ENCODE data around the gene FCN1. TPM values are rescaled to one million over a fixed set of nuclear protein-coding genes. Genes with fewer than 3 reads are reported as not detected.

The FCN1 gene
- polyA plus RNA-seq, 3 donors: 2,884 to 7,680 (median 6,268) TPM

DNA sequence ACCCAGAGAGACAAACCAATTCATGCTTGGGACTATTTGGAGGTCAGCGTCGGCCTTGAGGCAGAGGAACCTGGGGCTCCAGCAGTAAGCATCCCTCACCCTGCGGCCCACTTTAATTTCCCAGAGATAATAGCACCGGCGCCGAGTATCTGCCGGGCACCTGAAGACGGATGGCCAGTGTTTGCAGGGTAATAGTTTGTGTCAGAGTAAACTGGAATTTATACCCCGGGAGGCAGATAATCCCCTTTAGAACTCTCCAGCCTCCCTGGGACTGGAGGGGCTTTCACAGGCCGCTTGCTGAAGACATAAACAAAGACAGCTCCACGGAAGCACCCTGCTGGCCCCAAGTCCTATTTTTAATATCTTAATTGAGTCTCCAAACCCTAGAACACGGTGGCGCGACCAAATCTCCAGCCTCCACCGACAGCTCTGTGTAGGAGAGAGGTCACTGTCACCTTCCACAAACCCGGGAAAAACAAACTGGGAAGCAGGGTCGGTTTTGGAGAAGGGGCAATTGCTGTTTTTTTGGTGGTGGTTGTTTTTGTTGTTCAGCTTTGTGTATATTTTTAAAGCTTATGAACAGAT is 17.4 kb upstream of the FCN1 start:
- H3K27me3 Mint-ChIP-seq (ENCODE audit: low read depth in 3 of 3): peaks cover 4 to 9% (median 8%) of the 10 kb centered on the region in 3 donors
- H3K9me3 ChIP-seq (replicated peaks in 1 of 2; ENCODE audit: control insufficient read depth in 1 of 2, insufficient read depth in 1 of 2, low read length in 2 of 2): no peaks in the 10 kb centered on the region
- intact Hi-C loops (cut with micrococcal nuclease): loop anchor here (5.0 to 10.0 kb wide), 2 partner anchors 33 to 880 kb away; no protein-coding TSS in a partner anchor
- H2AFZ ChIP-seq (ENCODE audit: insufficient read depth, low read depth, low read length, poor library complexity, severe bottlenecking): no peak overlapping the region
- H3K4me3 ChIP-seq (replicated peaks in 1 of 3; ENCODE audit: low read depth in 2 of 3, low read length in 3 of 3): peak overlapping the region in 1 of 3 experiments; percentile 43
- no peaks in the 10 kb centered on the region for H4K20me1 ChIP-seq (ENCODE audit: insufficient read depth, low read length)
- DNase-seq: no peak
- H3K4me2 ChIP-seq (replicated peaks; ENCODE audit: extremely low read depth, low read length, poor library complexity, severe bottlenecking): peak overlapping the region; percentile 48
- no peaks in the 10 kb centered on the region for H3K27me3 ChIP-seq (ENCODE audit: control insufficient read depth in 2 of 2, insufficient read depth in 2 of 2, low read length in 2 of 2)
- no peak overlapping the region for H3K9ac ChIP-seq (ENCODE audit: insufficient read depth, low read length, poor library complexity, severe bottlenecking)
- peaks cover 0 to 10% (median 3%) of the 10 kb centered on the region in 7 donors for H3K9me3 Mint-ChIP-seq
- peak overlapping the region; percentile 62 to 78 for H3K4me3 Mint-ChIP-seq
- TF ChIP-seq, protein P1, sequence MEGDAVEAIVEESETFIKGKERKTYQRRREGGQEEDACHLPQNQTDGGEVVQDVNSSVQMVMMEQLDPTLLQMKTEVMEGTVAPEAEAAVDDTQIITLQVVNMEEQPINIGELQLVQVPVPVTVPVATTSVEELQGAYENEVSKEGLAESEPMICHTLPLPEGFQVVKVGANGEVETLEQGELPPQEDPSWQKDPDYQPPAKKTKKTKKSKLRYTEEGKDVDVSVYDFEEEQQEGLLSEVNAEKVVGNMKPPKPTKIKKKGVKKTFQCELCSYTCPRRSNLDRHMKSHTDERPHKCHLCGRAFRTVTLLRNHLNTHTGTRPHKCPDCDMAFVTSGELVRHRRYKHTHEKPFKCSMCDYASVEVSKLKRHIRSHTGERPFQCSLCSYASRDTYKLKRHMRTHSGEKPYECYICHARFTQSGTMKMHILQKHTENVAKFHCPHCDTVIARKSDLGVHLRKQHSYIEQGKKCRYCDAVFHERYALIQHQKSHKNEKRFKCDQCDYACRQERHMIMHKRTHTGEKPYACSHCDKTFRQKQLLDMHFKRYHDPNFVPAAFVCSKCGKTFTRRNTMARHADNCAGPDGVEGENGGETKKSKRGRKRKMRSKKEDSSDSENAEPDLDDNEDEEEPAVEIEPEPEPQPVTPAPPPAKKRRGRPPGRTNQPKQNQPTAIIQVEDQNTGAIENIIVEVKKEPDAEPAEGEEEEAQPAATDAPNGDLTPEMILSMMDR (IDR thresholded peaks at IDR 0.05): no peak
- H3K4me1 ChIP-seq (ENCODE audit: control insufficient read depth in 1 of 2, insufficient read depth in 2 of 2, low read length in 2 of 2): peaks cover 96 to 100% of the 10 kb centered on the region in 2 donors
- peak overlapping the region; percentile 77 to 98 (median 91) for H3K27ac Mint-ChIP-seq
- H3K4me1 Mint-ChIP-seq: peaks cover 93% of the 10 kb centered on the region
- peaks cover 13 to 24% of the 10 kb centered on the region in 2 donors for H3K36me3 Mint-ChIP-seq
- peaks cover 10% of the 10 kb centered on the region for H3K79me2 ChIP-seq (ENCODE audit: insufficient read depth, low read length)
- no peaks in the 10 kb centered on the region for H3K36me3 ChIP-seq (replicated peaks in 1 of 2; ENCODE audit: control insufficient read depth in 1 of 2, insufficient read depth in 2 of 2, low read length in 2 of 2)
- H3K27ac ChIP-seq (ENCODE audit: low read depth in 1 of 2, low read length in 2 of 2): peak overlapping the region; percentile 90 to 92
- 92% methylated on average over 4 of the region's 17 CpGs for WGBS (ENCODE audit: insufficient coverage)

DNA sequence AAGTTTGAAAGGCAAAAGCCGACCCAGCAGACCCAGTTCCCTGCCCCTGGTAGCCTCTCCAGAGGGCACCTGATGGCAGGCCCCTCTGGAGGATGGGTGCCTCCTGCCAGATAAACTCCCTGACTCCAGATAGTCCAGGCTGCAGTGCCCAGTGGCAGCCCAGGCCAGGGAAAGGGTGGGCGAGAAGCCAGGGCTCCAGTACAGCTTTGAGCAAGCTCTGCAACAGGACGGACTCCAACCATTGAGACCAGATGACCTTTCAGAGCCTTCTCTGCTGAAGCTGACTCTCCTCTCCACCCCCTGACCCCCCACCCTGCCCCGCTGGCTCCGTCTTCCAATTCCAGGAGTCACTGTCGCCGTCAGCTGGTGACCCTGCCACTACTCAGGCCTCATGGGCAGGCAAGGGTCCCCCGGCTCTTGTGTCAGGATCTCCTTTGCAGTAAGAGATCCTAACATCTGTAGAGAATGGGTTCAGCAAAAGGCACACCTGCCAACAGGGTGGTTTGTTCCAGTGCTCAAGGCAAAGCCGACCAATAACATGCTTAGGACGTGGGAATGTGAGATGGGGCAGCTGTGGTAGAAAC is 15.5 kb upstream of the FCN1 start:
- H3K9me3 ChIP-seq (replicated peaks in 1 of 2; ENCODE audit: control insufficient read depth in 1 of 2, insufficient read depth in 1 of 2, low read length in 2 of 2): no peaks in the 10 kb centered on the region
- H3K36me3 ChIP-seq (replicated peaks in 1 of 2; ENCODE audit: control insufficient read depth in 1 of 2, insufficient read depth in 2 of 2, low read length in 2 of 2): no peaks in the 10 kb centered on the region
- no peak overlapping the region for H2AFZ ChIP-seq (ENCODE audit: insufficient read depth, low read depth, low read length, poor library complexity, severe bottlenecking)
- peaks cover 26% of the 10 kb centered on the region for H3K79me2 ChIP-seq (ENCODE audit: insufficient read depth, low read length)
- TF ChIP-seq, protein P1 (IDR thresholded peaks at IDR 0.05): no peak
- H3K4me2 ChIP-seq (replicated peaks; ENCODE audit: extremely low read depth, low read length, poor library complexity, severe bottlenecking): no peak overlapping the region
- H3K27me3 ChIP-seq (ENCODE audit: control insufficient read depth in 2 of 2, insufficient read depth in 2 of 2, low read length in 2 of 2): no peaks in the 10 kb centered on the region
- DNase-seq: no peak
- intact Hi-C loops (cut with micrococcal nuclease): loop anchor here in 1 of 2 donors (10.0 kb wide), 1 partner anchor 878 kb away; no protein-coding TSS in a partner anchor
- H3K27ac Mint-ChIP-seq: peak overlapping the region; percentile 2 to 91 (median 66)
- H3K4me3 ChIP-seq (replicated peaks in 1 of 3; ENCODE audit: low read depth in 2 of 3, low read length in 3 of 3): peak overlapping the region in 1 of 3 experiments; percentile 43
- H3K9ac ChIP-seq (ENCODE audit: insufficient read depth, low read length, poor library complexity, severe bottlenecking): no peak overlapping the region
- 95% methylated on average over 8 of the region's 10 CpGs for WGBS (ENCODE audit: insufficient coverage)
- peaks cover 0 to 2% (median 1%) of the 10 kb centered on the region in 3 donors for H3K27me3 Mint-ChIP-seq (ENCODE audit: low read depth in 3 of 3)
- H3K36me3 Mint-ChIP-seq: peaks cover 7 to 16% of the 10 kb centered on the region in 2 donors
- H4K20me1 ChIP-seq (ENCODE audit: insufficient read depth, low read length): no peaks in the 10 kb centered on the region
- H3K4me3 Mint-ChIP-seq: no peak overlapping the region
- peaks cover 97% of the 10 kb centered on the region for H3K4me1 Mint-ChIP-seq
- peak overlapping the region; percentile 90 to 92 for H3K27ac ChIP-seq (ENCODE audit: low read depth in 1 of 2, low read length in 2 of 2)
- H3K4me1 ChIP-seq (ENCODE audit: control insufficient read depth in 1 of 2, insufficient read depth in 2 of 2, low read length in 2 of 2): peaks cover 100% of the 10 kb centered on the region in 2 donors
- peaks cover 0 to 7% (median 3%) of the 10 kb centered on the region in 7 donors for H3K9me3 Mint-ChIP-seq

Data from CD14-positive monocyte (primary cell).